ENCODE data around the gene KCTD20.

DNA sequence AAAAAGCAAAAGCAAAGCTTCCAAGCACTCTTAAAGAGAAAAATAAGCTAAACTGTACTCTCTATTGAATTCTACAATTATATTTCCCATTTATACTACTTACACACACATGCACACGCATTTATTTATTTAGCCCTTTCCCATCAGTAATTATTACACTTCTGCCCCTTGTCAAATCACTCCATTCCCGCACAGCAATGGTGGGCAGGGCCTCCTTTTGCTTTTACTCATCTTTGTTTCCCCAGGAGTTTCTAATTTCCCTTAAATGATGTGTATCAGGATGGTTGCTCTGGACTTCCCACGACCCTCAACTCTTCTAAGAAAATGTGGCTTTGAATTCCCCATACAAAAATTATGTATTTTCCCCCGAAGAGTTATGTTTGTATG is 20.1 kb upstream of the KCTD20 start:
- no peak for TF ChIP-seq BHLHE40 (IDR thresholded peaks at IDR 0.05; ENCODE audit: borderline replicate concordance in 1 of 2, low read depth in 2 of 2, low read length in 1 of 2)
- TF ChIP-seq ZBTB33 (IDR thresholded peaks at IDR 0.05), result no peak
- no peak for TF ChIP-seq SIN3A (IDR thresholded peaks at IDR 0.05; ENCODE audit: low read depth, low read length)
- no peak for TF ChIP-seq JUNB (IDR thresholded peaks at IDR 0.05)
- no peak for TF ChIP-seq SUZ12 (IDR thresholded peaks at IDR 0.05; ENCODE audit: unreplicated experiment)
- no peak for TF ChIP-seq CHD4 (IDR thresholded peaks at IDR 0.05)
- no peak for TF ChIP-seq KDM1A (IDR thresholded peaks at IDR 0.05; ENCODE audit: borderline replicate concordance)
- no peak for TF ChIP-seq EP300 (IDR thresholded peaks at IDR 0.05; ENCODE audit: borderline replicate concordance in 1 of 2, control insufficient read depth in 1 of 2, low read depth in 2 of 2, low read length in 2 of 2)
- TF ChIP-seq, protein P1, sequence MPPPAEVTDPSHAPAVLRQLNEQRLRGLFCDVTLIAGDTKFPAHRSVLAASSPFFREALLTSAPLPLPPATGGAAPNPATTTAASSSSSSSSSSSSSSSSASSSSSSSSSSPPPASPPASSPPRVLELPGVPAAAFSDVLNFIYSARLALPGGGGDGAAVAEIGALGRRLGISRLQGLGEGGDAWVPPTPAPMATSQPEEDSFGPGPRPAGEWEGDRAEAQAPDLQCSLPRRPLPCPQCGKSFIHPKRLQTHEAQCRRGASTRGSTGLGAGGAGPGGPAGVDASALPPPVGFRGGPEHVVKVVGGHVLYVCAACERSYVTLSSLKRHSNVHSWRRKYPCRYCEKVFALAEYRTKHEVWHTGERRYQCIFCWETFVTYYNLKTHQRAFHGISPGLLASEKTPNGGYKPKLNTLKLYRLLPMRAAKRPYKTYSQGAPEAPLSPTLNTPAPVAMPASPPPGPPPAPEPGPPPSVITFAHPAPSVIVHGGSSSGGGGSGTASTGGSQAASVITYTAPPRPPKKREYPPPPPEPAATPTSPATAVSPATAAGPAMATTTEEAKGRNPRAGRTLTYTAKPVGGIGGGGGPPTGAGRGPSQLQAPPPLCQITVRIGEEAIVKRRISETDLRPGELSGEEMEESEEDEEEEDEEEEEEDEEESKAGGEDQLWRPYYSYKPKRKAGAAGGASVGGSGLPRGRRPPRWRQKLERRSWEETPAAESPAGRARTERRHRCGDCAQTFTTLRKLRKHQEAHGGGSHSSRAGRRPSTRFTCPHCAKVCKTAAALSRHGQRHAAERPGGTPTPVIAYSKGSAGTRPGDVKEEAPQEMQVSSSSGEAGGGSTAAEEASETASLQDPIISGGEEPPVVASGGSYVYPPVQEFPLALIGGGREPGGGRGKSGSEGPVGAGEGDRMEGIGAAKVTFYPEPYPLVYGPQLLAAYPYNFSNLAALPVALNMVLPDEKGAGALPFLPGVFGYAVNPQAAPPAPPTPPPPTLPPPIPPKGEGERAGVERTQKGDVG (CRISPR knock-in tag; IDR thresholded peaks at IDR 0.05), result no peak
